Left kidney (tissue), 2 donors: ENCODE measurements around the gene NTNG1. TPM values are rescaled to one million over a fixed set of nuclear protein-coding genes. Genes with fewer than 3 reads are reported as not detected.

Source experiments
- DNase-seq: peaks from one replicate; pipeline ENCODE4 v3.0.0-alpha.2; 2013
- polyA plus RNA-seq: library from polyadenylated mRNA; unstranded; fragments of 120-200 nt; gene quantifications from one replicate; pipeline ENCODE4 v1.2.1, GENCODE V29; 2013; ENCODE audit not compliant: insufficient read length

Gene NTNG1
- polyA plus RNA-seq, 1 donor: 34.3 TPM

GRCh38 chr1:107457989-107458388 is 317.1 kb downstream of the NTNG1 start:
- no peak for DNase-seq

- DNase-seq: no peak
Observed at GRCh38 chr1:107459204-107459904, 318.5 kb downstream of the NTNG1 start.

GRCh38 chr1:107460035-107460434 is 319.2 kb downstream of the NTNG1 start:
- DNase-seq: no peak

GRCh38 chr1:107464827-107465226 is 324.0 kb downstream of the NTNG1 start:
- DNase-seq: no peak

- no peak for DNase-seq
Observed at GRCh38 chr1:107467286-107467685, 326.4 kb downstream of the NTNG1 start.

GRCh38 chr1:107467811-107468210 is 327.0 kb downstream of the NTNG1 start:
- no peak for DNase-seq

- no peak for DNase-seq
Observed at GRCh38 chr1:107473065-107473464, 332.2 kb downstream of the NTNG1 start.

GRCh38 chr1:107474877-107475612 is 334.2 kb downstream of the NTNG1 start:
- DNase-seq: no peak

GRCh38 chr1:107477233-107477632 is 336.4 kb downstream of the NTNG1 start:
- no peak for DNase-seq

- DNase-seq: no peak
Observed at GRCh38 chr1:107479865-107480350, 339.1 kb downstream of the NTNG1 start.

- no peak for DNase-seq
Observed at GRCh38 chr1:107480548-107481415, 339.9 kb downstream of the NTNG1 start.

GRCh38 chr1:107481756-107482384 is 341.0 kb downstream of the NTNG1 start:
- no peak for DNase-seq

GRCh38 chr1:107483949-107484348 is 343.1 kb downstream of the NTNG1 start:
- DNase-seq: no peak

- DNase-seq: no peak
Observed at GRCh38 chr1:107486349-107486748, 345.5 kb downstream of the NTNG1 start.

- no peak for DNase-seq
Observed at GRCh38 chr1:107487506-107487905, 346.7 kb downstream of the NTNG1 start.

- DNase-seq: no peak
Observed at GRCh38 chr1:107491582-107491981, 350.7 kb downstream of the NTNG1 start.

GRCh38 chr1:107493111-107493716 is 352.4 kb downstream of the NTNG1 start:
- DNase-seq: no peak

GRCh38 chr1:107494061-107494460 is 353.2 kb downstream of the NTNG1 start:
- no peak for DNase-seq

- DNase-seq: no peak
Observed at GRCh38 chr1:107496002-107496401, 355.2 kb downstream of the NTNG1 start.

GRCh38 chr1:107499139-107499744 is 358.4 kb downstream of the NTNG1 start:
- no peak for DNase-seq

GRCh38 chr1:107501081-107501605 is 360.3 kb downstream of the NTNG1 start:
- DNase-seq: no peak
